ENCODE measurements around the gene MPC2.
A peak's percentile ranks its signal among the peaks of the same experiment; 100 is the strongest.

DNA sequence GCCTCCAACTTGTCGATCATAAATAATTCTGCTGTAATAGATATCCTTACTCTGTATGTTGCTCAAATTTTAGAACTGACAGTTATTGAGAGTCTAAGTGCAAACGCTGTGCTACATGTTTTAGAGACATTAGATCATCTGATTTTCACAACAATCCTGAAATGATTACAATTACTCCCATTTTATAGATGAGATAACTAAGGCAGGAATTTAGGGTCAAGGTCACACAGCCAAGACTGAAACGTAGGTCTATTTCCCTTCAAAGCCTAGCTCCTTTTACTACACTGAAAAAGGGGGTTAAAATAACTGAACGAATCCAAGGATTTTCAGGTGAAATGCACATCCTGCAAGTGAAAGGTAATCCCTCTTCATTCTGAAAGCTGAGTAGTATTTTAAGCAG, 3.1 kb downstream of the MPC2 start:
- TF ChIP-seq SUZ12 (IDR thresholded peaks at IDR 0.05) (no peak), FOXA1 (IDR thresholded peaks at IDR 0.05) (no peak), CTBP1 (IDR thresholded peaks at IDR 0.05; ENCODE audit: borderline replicate concordance) (0 out of 2 replicates have a peak, but pooled peaks have one; percentile 1), ELF4 (IDR thresholded peaks at IDR 0.05) (no peak), TARDBP (IDR thresholded peaks at IDR 0.05) (no peak), HDGF (IDR thresholded peaks at IDR 0.05; ENCODE audit: borderline replicate concordance) (no peak), SP1 (IDR thresholded peaks at IDR 0.05) (no peak)
